NCI-H345 (cell line): ENCODE measurements around the gene C11orf65.
A peak's percentile ranks its signal among the peaks of the same experiment; 100 is the strongest.

ENCODE experiments used
- DNase-seq: peaks from one replicate; lab custom pipeline; 2025; lab: John Stamatoyannopoulos, UW

C11orf65 gene

GRCh38 chr11:108467091-108467823 is at the start of gene C11orf65:
TSS of gene C11orf65 (minus strand) at chr11:108467529. CDS start at chr11:108461559, 5,970 bp downstream.
- DNase-seq: peak; percentile 98

GRCh38 chr11:108516125-108516524 is 48.8 kb upstream of the C11orf65 start:
- no peak for DNase-seq

- DNase-seq: no peak
Measured at GRCh38 chr11:108512708-108513107, 45.4 kb upstream of the C11orf65 start.

GRCh38 chr11:108511851-108512474 is 44.6 kb upstream of the C11orf65 start:
- DNase-seq: no peak

- no peak for DNase-seq
Measured at GRCh38 chr11:108508653-108509593, 41.6 kb upstream of the C11orf65 start.

- no peak for DNase-seq
Measured at GRCh38 chr11:108501396-108501795, 34.1 kb upstream of the C11orf65 start.

- DNase-seq: no peak
Measured at GRCh38 chr11:108500721-108501120, 33.4 kb upstream of the C11orf65 start.

- DNase-seq: no peak
Measured at GRCh38 chr11:108500169-108500568, 32.8 kb upstream of the C11orf65 start.

GRCh38 chr11:108498816-108499408 is 31.6 kb upstream of the C11orf65 start:
- DNase-seq: no peak

GRCh38 chr11:108498046-108498815 is 30.9 kb upstream of the C11orf65 start, which contains the start of gene POGLUT3:
TSS of gene POGLUT3 (minus strand) at chr11:108498384. CDS start at chr11:108498366, 18 bp downstream.
- DNase-seq: peak; percentile 70

GRCh38 chr11:108497317-108498045 is 30.2 kb upstream of the C11orf65 start:
- DNase-seq: peak; percentile 86

GRCh38 chr11:108496643-108497256 is 29.4 kb upstream of the C11orf65 start:
- no peak for DNase-seq

GRCh38 chr11:108495326-108495725 is 28.0 kb upstream of the C11orf65 start:
- no peak for DNase-seq

GRCh38 chr11:108494182-108494581 is 26.9 kb upstream of the C11orf65 start:
- peak; percentile 43 for DNase-seq

GRCh38 chr11:108491936-108492335 is 24.6 kb upstream of the C11orf65 start:
- DNase-seq: no peak

- no peak for DNase-seq
Measured at GRCh38 chr11:108486828-108487227, 19.5 kb upstream of the C11orf65 start.

GRCh38 chr11:108486331-108486730 is 19.0 kb upstream of the C11orf65 start:
- no peak for DNase-seq

GRCh38 chr11:108483163-108483562 is 15.8 kb upstream of the C11orf65 start:
- no peak for DNase-seq

- no peak for DNase-seq
Measured at GRCh38 chr11:108474664-108475463, 7.5 kb upstream of the C11orf65 start.
